Measurements from ENCODE around the gene CFAP45. TPM values are rescaled to one million over a fixed set of nuclear protein-coding genes. Genes with fewer than 3 reads are reported as not detected.
A peak's percentile ranks its signal among the peaks of the same experiment; 100 is the strongest.

Gene CFAP45
- total and polyA plus RNA-seq, 9 of the 15 experiments (the other 6 are each of a cell fraction or from before 2014, with no cell fraction given): 0.65 to 2.4 (median 1.5) TPM

GRCh38 chr1:159839116-159839849, 60.7 kb downstream of the CFAP45 start:
- FAIRE-seq: no peak
- in situ Hi-C loops (cut with MboI): no loop called here
- no peaks in the 10 kb centered on the region for H3K9me3 ChIP-seq (replicated peaks; ENCODE audit: control insufficient read depth, insufficient read depth, low read depth, low read length)

GRCh38 chr1:159838715-159839114, 61.2 kb downstream of the CFAP45 start:
- no TSS peak for BruUV-seq (replicated peaks)
- POLR2A ChIA-PET: interaction anchor here (1.7 kb wide), 1 partner anchor 10 kb away, joined by 5 read pairs; no protein-coding TSS in a partner anchor
- H3K9me3 ChIP-seq (replicated peaks; ENCODE audit: control insufficient read depth, insufficient read depth, low read depth, low read length): no peaks in the 10 kb centered on the region
- TF ChIP-seq CBX2 (IDR thresholded peaks at IDR 0.05; ENCODE audit: insufficient read depth, low read length, poor library complexity, severe bottlenecking) (no peak), MTA2 (IDR thresholded peaks at IDR 0.05; ENCODE audit: low read depth) (0 out of 2 replicates have a peak, but pooled peaks have one; percentile 22), CBFA2T3 (IDR thresholded peaks at IDR 0.05) (peak; percentile 71), FOSL1 (tag; conservative IDR thresholded peaks at IDR 0.05) (peak; percentile 88), TEAD4 (IDR thresholded peaks at IDR 0.05; ENCODE audit: low read length) (peak; percentile 49; the same call in 1 of the 2 replicates), TEAD4 (CRISPR knock-in tag; IDR thresholded peaks at IDR 0.05; ENCODE audit: borderline replicate concordance) (no peak), KDM1A (IDR thresholded peaks at IDR 0.05) (peak in 1 of 2 experiments; percentile 11; a peak in 1 of 4 replicates), TAL1 (IDR thresholded peaks at IDR 0.05) (peak; percentile 62), E2F8 (IDR thresholded peaks at IDR 0.05; ENCODE audit: low read depth, partially characterized antibody) (no peak), ARID1B (IDR thresholded peaks at IDR 0.05) (peak; percentile 57; the same call in 1 of the 2 replicates), RBM25 (IDR thresholded peaks at IDR 0.05; ENCODE audit: low read depth, low read length, severe bottlenecking) (no peak), TCF3 (CRISPR knock-in tag; IDR thresholded peaks at IDR 0.05) (peak; percentile 76)

More at GRCh38 chr1:159839116-159839849, 60.7 kb downstream of the CFAP45 start:
- H4K20me1 ChIP-seq (replicated peaks; ENCODE audit: control insufficient read depth, insufficient read depth, low read length): no peaks in the 10 kb centered on the region
- DNase-seq (ENCODE audit: extremely low read depth in 1 of 4, low spot score in 3 of 4): peak in 2 of 4 experiments; percentile 22 to 32
- H2AFZ ChIP-seq (ENCODE audit: low read depth, low read length): no peak overlapping the region
- intact Hi-C loops (cut with micrococcal nuclease): loop anchor here (10.0 kb wide), 1 partner anchor 86 kb away; the partner anchor contains the start of gene TAGLN2
- H3K9ac ChIP-seq (ENCODE audit: insufficient read depth in 1 of 2, low read depth in 2 of 2, low read length in 2 of 2): no peak overlapping the region
- H3K4me1 ChIP-seq (replicated peaks in 1 of 2; ENCODE audit: control insufficient read depth in 2 of 2, insufficient read depth in 2 of 2, low read length in 2 of 2): peaks cover 0 to 3% of the 10 kb centered on the region in 2 experiments; a peak in 1 of 5 replicates
- H3K9me1 ChIP-seq (ENCODE audit: control insufficient read depth, insufficient read depth, low read length): no peaks in the 10 kb centered on the region
- BruUV-seq (replicated peaks): no TSS peak
- ChIA-PET POLR2A (interaction anchor here (0.6 to 1.7 kb wide), 6 partner anchors 10 to 86 kb away, joined by 3 to 5 read pairs (median 4); partner anchors contain the start of gene TAGLN2), CTCF (ENCODE audit: low intra/inter-chr PET ratio) (no interaction called here)
- ATAC-seq: no peak
- no peak for TF ChIP-seq MEF2A (IDR thresholded peaks at IDR 0.05; ENCODE audit: control insufficient read depth, low read depth, low read length)
- peak; percentile 20 for TF ChIP-seq NFYB (IDR thresholded peaks at IDR 0.05; ENCODE audit: extremely low read depth, insufficient read length)
- no peak for TF ChIP-seq KLF10 (CRISPR knock-in tag; IDR thresholded peaks at IDR 0.05)
- H3K27me3 ChIP-seq (ENCODE audit: control insufficient read depth in 2 of 2, insufficient read depth in 2 of 2, low read length in 2 of 2): peaks cover 8 to 34% of the 10 kb centered on the region in 2 experiments; a peak in 4 of 5 replicates
- no peak overlapping the region for H3K4me3 ChIP-seq
- H3K4me2 ChIP-seq (ENCODE audit: insufficient read depth, low read length): no peak overlapping the region
- no peaks in the 10 kb centered on the region for H3K36me3 ChIP-seq (ENCODE audit: control insufficient read depth, insufficient read depth, low read length)
- no peaks in the 10 kb centered on the region for H3K79me2 ChIP-seq (ENCODE audit: control insufficient read depth, insufficient read depth, low read length)
- WGBS (ENCODE audit: insufficient coverage, low coverage, missing lambda C conversion rate): 2% methylated on average over 5 of the region's 5 CpGs
- no peak overlapping the region for H3K27ac ChIP-seq (ENCODE audit: extremely low read depth, low read depth, low read length)

More at GRCh38 chr1:159838715-159839114, 61.2 kb downstream of the CFAP45 start:
- no peak overlapping the region for H3K9ac ChIP-seq (ENCODE audit: insufficient read depth in 1 of 2, low read depth in 2 of 2, low read length in 2 of 2)
- H3K36me3 ChIP-seq (ENCODE audit: control insufficient read depth, insufficient read depth, low read length): no peaks in the 10 kb centered on the region
- H3K79me2 ChIP-seq (ENCODE audit: control insufficient read depth, insufficient read depth, low read length): no peaks in the 10 kb centered on the region
- intact Hi-C loops (cut with micrococcal nuclease) (loop anchor here (10.0 kb wide), 1 partner anchor 86 kb away; the partner anchor contains the start of gene TAGLN2), in situ Hi-C loops (cut with MboI) (no loop called here)
- no peak overlapping the region for H3K4me3 ChIP-seq
- H3K4me1 ChIP-seq (replicated peaks in 1 of 2; ENCODE audit: control insufficient read depth in 2 of 2, insufficient read depth in 2 of 2, low read length in 2 of 2): peaks cover 0 to 3% of the 10 kb centered on the region in 2 experiments; a peak in 1 of 5 replicates
- ATAC-seq (no peak), DNase-seq (ENCODE audit: extremely low read depth in 1 of 4, low spot score in 3 of 4) (peak in 2 of 4 experiments; percentile 13 to 26), FAIRE-seq (no peak)
- H3K27ac ChIP-seq (ENCODE audit: extremely low read depth, low read depth, low read length): no peak overlapping the region
- H3K9me1 ChIP-seq (ENCODE audit: control insufficient read depth, insufficient read depth, low read length): no peaks in the 10 kb centered on the region
- H3K27me3 ChIP-seq (ENCODE audit: control insufficient read depth in 2 of 2, insufficient read depth in 2 of 2, low read length in 2 of 2): peaks cover 6 to 30% of the 10 kb centered on the region in 2 experiments; a peak in 4 of 5 replicates
- WGBS (ENCODE audit: insufficient coverage, low coverage, missing lambda C conversion rate): 0% methylated on average over 1 of the region's 1 CpG
- no peak overlapping the region for H2AFZ ChIP-seq (ENCODE audit: low read depth, low read length)
- CTCF ChIA-PET (ENCODE audit: low intra/inter-chr PET ratio): no interaction called here
- no peaks in the 10 kb centered on the region for H4K20me1 ChIP-seq (replicated peaks; ENCODE audit: control insufficient read depth, insufficient read depth, low read length)
- H3K4me2 ChIP-seq (ENCODE audit: insufficient read depth, low read length): no peak overlapping the region

Measured in K562 (cell line).